ACC112 (cell line): ENCODE measurements around the gene RGS3.

ENCODE experiments used
- H2AFZ ChIP-seq: fragments of 200-600 bp; sonication (generic); one replicate; pipeline ENCODE4 v1.6.0; 2017; ENCODE audit warnings: antibody characterized with exemption, low read length; ENCODE audit not compliant: unreplicated experiment
- H3K27ac ChIP-seq: fragments of 200-600 bp; sonication (generic); 2 replicates; pipeline ENCODE4 v1.5.1; 2014; ENCODE audit warnings: low read depth, mild to moderate bottlenecking, antibody characterized with exemption, low read length, moderate library complexity
- H3K27me3 ChIP-seq: fragments of 200-600 bp; sonication (generic); 2 replicates; pipeline ENCODE4 v1.6.1; 2014; ENCODE audit warnings: mild to moderate bottlenecking, antibody characterized with exemption, low read length, moderate library complexity, mixed read lengths; ENCODE audit not compliant: insufficient read depth
- H3K36me3 ChIP-seq: fragments of 200-600 bp; sonication (generic); 2 replicates; pipeline ENCODE4 v1.6.1; 2016; ENCODE audit warnings: mild to moderate bottlenecking, antibody characterized with exemption, low read length, moderate library complexity, mixed read lengths; ENCODE audit not compliant: insufficient read depth
- H3K4me1 ChIP-seq: fragments of 200-600 bp; sonication (generic); one replicate; pipeline ENCODE4 v1.6.1; 2016; ENCODE audit warnings: low read length, mixed read lengths; ENCODE audit not compliant: insufficient read depth, unreplicated experiment, control insufficient read depth
- H3K4me3 ChIP-seq: fragments of 200-600 bp; sonication (generic); 2 replicates; pipeline ENCODE4 v1.5.1; 2014; ENCODE audit warnings: mild to moderate bottlenecking, low read depth, low read length
- H3K79me2 ChIP-seq: fragments of 200-600 bp; sonication (generic); one replicate; pipeline ENCODE4 v1.6.0; 2016; ENCODE audit warnings: low read length; ENCODE audit not compliant: control insufficient read depth, unreplicated experiment, insufficient read depth

Gene RGS3

DNA sequence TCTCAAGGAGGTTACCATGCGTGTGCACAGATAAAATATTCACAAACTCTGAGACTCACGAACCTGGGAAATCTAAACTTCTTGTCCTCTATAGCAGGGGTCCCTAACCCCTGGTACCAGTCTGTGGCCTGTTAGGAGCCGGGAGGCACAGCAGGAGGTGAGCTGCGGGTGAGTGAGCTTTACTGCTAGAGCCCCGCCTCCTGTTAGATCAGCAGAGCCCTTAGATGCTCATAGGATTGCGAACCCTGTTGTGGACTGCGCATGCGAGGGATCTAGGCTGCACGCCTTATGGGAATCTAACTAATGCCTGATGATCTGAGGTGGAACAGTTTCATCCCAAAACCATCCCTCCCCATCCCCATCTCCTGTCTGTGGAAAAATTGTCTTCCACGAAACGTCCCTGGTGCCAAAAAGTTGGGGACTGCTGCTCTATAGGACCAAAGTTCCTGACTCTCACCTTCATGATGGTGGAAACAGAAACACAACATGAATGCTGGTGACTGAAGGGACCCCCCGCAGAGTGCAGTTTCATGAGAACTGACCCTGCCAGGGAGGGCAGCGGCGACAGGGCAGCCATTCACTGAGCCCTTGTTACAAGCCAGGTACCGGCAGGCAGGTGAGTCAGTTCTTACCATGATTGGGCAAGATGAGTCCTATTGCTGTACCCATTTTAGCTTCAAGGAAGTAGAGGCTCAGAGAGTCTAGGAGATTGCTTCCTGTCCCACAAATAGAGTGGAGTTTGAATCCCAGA is 181.9 kb downstream of the RGS3 start:
- 0 out of 2 replicates have a peak, but pooled peaks cover 15% of the 10 kb centered on the region for H3K27me3 ChIP-seq
- no peaks in the 10 kb centered on the region; the same call in 1 of the 2 replicates for H3K36me3 ChIP-seq

DNA sequence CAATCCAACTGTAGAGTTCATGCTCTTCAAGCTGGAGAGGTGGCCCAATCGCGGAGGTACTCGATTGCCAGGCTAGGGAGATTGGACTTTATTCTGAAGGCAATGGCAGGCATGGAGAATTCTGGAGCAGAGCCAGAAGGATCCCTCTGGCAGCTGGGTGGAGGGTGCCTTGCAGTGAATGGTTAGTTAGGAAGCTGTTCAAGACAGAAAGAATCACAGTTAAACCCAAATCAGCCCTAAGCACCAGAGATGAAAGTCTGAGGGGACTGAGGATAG is 182.4 kb downstream of the RGS3 start:
- Histone ChIP-seq H3K4me3 (no peak overlapping the region), H3K27me3 (0 out of 2 replicates have a peak, but pooled peaks cover 15% of the 10 kb centered on the region), H3K27ac (no peak overlapping the region), H2AFZ (no peak overlapping the region), H3K4me1 (no peaks in the 10 kb centered on the region), H3K36me3 (no peaks in the 10 kb centered on the region; the same call in 1 of the 2 replicates), H3K79me2 (no peaks in the 10 kb centered on the region)

More for the DNA sequence above, 181.9 kb downstream of the RGS3 start:
- Histone ChIP-seq H3K79me2 (no peaks in the 10 kb centered on the region), H3K4me1 (no peaks in the 10 kb centered on the region), H3K4me3 (no peak overlapping the region), H3K27ac (no peak overlapping the region), H2AFZ (no peak overlapping the region)

DNA sequence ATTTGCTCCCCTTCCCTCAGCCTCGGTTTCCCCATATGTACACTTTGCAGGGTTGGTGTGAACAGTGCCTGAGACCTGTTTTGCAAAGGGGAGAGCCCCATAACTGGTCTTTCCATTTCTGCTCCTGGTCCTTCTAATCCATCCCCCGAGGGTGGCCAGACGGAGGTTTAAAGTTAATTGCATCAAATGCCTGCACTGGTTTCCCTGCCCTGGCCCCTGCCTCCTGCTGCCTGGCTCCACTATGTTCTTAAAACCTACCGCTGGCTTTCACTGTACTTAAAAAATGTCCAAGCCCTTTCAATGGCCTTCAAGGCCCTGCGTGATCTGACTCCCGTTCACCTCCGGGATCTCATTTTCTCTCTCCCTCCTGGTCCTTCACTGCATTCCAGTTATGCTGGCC is 183.0 kb downstream of the RGS3 start:
- Histone ChIP-seq H2AFZ (no peak overlapping the region), H3K4me1 (no peaks in the 10 kb centered on the region), H3K27me3 (0 out of 2 replicates have a peak, but pooled peaks cover 14% of the 10 kb centered on the region), H3K79me2 (no peaks in the 10 kb centered on the region), H3K27ac (no peak overlapping the region), H3K36me3 (no peaks in the 10 kb centered on the region; the same call in 1 of the 2 replicates), H3K4me3 (no peak overlapping the region)
